Kidney tubule cell (primary cell): ENCODE data around the gene CLEC6A.
"Not testable (repeated sequence)": the region's sequence is repeated elsewhere in the genome, so short reads cannot be mapped to it uniquely, and the experiment has no call there.

Source experiments
- DNase-seq: peaks from one replicate; pipeline ENCODE4 v3.0.0-alpha.2; 2018; ENCODE audit warnings: low spot score

The CLEC6A gene

DNA sequence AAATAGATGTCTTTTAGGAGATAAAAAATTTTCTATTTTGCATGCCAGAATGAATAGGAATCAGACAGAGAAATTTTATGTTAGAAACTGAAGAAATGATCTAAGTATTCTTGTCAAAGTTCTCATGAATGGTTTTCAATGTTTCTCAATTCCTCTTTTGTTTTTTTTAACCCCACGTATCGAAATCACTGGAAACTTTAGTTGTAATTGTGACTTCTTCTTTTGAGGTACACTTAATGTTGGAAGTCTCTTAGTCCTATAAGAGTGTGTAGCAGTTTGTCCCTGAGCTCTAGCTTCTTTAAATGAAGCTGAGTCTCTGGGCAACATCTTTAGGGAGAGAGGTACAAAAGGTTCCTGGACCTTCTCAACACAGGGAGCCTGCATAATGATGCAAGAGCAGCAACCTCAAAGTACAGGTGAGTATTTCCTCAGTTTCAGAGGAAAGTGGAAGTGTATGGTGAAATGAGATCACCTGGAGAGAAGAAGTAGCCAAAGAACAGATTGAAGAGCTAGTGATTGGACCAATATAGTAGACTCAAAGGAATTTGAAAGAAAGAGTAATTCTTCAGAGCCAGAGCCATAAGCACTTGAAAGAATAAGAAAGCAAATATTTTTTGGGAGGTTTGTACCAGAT, at the start of gene CLEC6A:
CLEC6A (plus strand) TSS at position 236 of the 634 bp plus-strand sequence; CDS start at position 386, 150 bp downstream.
- DNase-seq, result no peak

GRCh38 chr12:8419576-8419975, 36.2 kb upstream of the CLEC6A start:
- DNase-seq, result not testable (repeated sequence)

GRCh38 chr12:8420506-8420905, 35.3 kb upstream of the CLEC6A start:
- no peak for DNase-seq

DNA sequence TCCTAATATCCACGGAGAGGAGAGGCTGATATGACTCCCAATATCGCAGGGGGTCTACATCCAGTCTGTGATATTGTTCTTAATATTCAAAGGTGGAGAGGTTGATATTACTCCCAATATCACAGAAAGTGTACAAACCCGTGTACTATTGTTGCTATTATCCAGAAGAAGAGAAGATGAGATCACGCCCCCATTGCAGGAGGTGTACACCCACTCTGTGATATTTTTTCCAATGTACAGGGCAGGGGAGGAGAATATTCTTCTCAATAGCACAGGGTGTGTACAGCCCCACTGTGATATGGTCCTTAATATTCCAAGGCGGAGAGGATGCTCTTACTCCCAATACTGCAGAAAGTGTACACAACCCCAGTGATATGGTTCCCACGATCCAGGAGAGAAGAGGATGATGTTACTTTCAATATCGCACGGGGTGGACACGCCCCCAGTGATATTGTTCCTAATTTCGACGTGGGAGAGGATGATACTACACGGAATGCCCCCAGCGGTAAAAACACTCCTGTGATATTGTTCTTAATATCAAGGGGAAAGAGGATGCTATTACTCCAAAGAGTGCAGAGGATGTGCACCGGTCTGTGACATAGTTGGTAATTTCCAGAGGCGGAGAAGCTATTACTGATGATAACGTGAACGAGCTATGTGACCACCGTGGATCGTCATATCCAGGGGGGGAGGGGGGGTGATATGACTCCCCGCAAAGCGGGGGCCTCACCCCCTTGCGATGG, 11.1 kb upstream of the CLEC6A start:
- DNase-seq, result peak; percentile 0

DNA sequence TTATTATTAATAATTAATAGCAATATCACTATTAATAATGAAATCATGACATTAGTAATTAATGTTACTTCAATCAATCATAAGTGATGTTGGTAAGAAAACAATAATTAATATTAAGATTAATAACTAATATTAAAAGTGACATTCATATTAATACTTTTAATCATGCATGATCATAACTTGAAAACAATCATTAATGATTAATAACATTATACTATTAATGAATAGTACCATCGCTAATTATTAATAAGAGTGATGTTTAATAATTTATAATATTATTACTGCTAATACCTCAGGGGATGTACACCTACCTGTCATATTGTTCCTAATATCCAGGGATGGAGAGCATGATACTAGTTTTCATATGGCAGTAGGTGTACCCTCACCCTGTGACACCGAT, 10.0 kb upstream of the CLEC6A start:
- no peak for DNase-seq

DNA sequence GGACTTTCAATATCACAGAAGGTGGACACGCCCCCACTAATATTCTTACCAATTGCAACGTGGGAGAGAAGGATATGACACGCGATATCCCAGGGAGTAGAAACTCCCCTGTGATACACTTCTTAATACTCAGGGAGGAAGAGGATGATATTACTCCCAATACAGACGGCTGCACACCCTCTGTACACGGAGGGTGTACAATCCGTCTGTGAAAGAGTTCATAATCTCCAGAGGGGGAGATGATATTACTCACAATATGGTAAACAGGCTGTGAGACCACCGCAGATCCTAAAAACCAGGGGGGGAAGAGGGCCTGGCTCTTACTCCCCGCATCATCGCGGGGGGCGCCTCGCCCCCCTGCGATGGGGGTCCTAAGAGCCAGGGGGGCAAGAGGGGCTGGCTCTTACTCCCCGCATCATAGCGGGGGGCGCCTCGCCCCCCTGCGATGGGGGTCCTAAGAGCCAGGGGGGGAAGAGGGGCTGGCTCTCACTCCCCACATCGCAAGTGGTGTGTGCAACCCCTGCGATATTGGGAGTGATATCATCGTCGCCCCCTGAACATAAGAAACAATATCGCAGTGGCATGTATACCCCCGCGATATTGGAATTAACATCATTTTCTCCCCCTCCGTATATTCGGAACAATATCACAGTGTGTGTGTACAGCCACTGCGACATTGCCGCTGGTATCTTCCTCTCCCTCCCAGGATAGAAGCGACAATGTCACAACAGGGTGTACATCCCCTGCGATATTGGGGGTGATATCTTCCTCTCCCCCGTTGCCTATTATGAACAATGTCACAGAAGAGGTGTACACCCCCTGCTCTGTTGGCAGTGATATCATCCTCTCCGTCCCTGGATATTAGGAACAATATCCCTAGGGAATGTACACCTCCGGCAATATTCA, 8.9 kb upstream of the CLEC6A start:
- DNase-seq, result peak; percentile 0

DNA sequence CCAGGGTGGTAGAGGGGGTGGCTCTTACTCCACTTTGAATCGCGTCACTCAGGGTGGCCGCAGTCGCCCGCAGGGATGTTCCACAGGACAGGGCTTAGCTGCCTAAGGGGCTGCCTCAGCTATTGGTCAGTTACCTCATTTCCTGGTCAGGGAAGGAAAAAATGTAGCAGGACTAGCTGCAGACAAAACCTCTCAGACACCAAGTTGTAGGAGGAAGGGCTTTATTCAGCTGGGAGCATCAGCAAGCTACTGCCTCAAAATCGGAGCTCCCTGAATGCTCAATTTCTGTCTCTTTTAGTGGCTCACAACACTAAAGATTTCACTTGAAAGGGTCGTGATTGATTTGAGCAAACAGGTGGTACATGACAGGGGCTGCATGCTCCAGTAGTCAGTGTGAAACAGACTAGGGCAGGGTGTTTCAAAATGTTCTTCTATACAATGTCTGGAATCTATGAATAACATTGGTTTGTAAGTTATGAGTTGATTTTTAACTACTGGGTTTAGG, 6.4 kb upstream of the CLEC6A start:
- peak; percentile 75 for DNase-seq

- peak; percentile 0 for DNase-seq
Observed at GRCh38 chr12:8452036-8452435, 3.7 kb upstream of the CLEC6A start.

- peak; percentile 15 for DNase-seq
Observed at GRCh38 chr12:8453021-8453513, 2.7 kb upstream of the CLEC6A start.

DNA sequence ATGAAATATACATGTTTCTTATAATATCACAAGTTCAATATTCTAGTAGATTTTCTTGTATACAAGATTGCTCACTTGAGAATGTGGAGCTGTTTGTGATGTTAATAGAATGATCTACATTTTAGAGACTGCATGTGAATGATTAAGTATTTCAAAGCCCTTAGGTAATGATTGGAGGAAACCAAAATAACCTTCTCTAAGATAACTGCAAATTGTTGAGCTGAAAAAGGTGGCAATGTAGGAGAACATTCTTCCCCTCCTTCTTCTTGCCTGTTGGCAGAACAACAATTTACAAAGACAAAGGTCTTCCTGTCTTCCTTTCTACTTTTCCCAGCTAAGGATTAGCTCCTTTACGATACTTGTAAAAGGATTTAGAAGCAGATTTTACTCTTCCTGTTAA, 2.0 kb upstream of the CLEC6A start:
- no peak for DNase-seq

DNA sequence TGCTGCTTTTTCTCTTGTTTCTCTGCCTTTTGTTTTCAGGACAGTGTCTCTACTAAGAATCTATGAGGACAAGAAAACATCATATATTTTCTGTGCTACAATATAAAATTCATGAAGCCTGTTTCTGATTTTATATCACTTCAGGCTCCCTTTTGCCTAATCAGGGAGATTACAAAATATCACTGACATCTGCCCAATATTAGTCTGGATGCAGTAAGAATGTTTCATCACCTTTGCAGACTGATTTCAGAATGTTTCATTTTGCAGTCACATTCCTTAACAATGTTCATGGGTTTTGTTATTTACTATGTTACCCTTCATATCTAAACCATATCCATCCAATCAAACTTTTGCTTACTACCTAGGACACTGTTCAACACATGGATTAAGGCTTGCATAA, 491 bp upstream of the CLEC6A start:
- no peak for DNase-seq

DNA sequence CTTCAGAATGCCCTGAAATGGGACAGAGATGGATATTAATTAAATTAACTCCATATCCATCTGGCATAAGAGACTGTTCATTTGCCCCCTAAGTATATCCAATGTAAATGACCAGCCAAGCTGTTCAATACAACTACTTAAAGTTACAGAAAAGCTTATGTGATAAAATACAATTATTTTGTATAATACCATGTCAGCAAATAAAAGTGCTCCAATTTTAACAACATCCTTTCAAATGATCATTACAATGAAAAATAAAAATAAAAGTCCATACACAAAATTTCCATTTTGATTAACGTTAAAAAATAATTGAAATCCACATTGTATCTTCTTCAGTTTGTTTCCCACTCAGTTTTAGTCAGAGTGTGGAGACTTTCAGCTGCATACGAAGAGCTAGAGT, 5.7 kb downstream of the CLEC6A start:
- DNase-seq, result no peak

- no peak for DNase-seq
Observed at GRCh38 chr12:8465301-8465996, 9.7 kb downstream of the CLEC6A start.

GRCh38 chr12:8466241-8466640, 10.5 kb downstream of the CLEC6A start:
- no peak for DNase-seq

- no peak for DNase-seq
Observed at GRCh38 chr12:8471090-8471489, 15.3 kb downstream of the CLEC6A start.

DNA sequence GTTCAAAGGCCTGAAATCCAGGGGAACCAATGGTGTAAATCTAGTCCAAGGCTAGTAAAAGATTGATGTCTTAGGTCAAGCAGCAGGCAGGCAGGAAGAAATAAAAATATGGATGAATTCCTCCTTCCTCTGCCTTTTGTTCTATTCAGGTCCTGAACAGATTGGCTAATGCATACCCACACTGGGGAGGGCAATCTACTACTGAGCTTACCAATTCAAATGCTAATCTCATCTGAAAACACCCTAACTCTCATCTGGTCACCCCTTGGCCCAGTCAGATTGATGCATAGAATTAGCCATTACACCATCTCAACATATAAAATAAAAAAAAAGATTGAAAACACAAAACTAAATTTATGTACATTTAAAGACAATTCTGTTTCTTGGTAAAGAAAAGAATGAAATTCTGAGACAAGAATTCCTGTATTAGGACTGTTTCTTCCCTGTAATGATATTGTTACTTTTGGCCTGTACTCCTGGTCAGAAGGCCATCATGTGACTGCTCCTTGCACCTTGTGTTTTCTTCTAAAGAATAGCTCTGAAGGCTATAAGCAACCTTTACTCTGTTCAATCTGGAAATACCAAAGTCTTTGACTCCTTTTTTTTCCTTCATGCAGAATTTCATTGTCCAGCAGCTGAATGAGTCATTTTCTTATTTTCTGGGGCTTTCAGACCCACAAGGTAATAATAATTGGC, 19.9 kb downstream of the CLEC6A start:
- no peak for DNase-seq

DNA sequence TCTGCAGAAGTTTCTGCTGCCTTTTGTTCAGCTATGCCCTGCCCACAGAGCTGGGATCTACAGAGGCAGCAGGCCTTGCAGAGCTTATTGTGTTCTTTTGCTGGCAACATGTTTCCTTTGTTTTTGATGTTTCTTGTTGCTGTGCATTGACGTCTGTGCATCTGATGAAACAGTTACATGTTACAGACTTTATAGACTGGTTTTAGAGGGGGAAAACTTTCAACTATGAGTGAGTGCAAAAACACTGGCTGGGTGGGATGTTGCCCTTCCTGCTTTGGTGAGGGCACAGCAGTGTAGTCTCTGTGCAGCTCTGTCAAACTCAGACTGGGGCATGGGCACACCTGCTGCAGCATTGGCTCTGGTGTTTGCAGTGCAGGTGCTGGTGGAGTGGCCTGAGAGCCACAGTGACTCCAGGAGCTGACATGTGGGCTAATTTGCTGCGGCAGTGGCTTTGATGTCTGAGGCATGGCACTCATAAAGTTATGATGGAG, 26.9 kb downstream of the CLEC6A start:
- DNase-seq, result no peak

DNA sequence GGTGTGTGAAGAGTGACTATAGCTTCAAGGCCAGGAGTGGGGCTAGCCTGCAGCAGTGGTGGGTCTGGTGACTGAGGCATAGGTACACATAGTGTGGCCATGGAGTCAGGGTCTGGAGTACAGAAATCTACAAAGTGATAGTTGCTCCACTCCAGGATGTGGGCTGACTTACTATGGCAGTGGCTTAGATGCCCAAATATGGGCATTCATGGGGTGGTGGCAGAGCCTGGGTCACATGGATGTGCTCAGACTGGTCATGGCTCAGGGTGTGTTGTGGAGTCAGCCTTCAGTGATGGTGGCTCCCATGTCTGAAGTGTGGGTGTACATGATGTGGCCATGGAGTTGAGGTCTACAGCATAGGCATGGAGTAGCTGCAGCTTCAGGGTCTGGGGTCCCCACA, 27.3 kb downstream of the CLEC6A start:
- DNase-seq, result no peak

DNA sequence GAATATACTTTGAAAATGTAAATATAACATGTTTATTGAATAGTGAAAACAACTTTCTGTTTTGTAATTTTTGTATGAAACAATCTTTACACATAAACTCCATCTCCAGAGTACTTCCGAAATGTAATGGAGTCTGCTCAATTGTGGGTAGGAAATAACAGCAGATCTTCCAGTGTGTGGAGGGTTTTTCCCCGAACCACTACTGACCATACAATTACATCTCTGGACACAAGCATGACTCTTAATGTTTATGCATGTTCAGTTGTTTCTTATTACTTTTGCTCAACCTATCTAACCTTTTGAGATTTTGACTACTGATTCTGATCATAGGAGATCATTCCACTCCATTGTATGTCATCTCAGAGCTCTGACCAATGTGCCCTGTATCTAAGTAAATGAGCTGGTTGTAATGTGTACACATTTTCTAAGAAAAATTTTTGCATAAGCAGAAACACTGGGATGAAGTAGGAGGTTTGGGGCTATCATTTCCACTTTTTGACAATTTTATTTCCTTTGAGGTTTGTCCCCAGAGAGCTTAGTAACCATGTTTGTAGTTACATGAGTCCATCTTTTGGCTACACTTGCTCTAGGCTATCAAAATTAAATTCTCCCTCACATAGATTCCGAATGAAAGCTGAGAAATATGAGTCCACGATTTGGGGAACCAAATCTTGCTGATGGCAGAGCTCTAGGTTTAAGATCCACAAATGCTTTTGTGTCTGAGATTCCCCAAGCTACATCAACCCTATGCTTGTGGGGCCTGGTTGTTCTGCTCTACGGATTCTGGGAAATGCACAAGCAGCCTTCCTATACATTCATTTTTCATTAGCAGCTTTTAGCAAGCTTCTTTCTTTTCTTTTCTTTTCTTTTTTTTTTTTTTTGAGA, 36.1 kb downstream of the CLEC6A start:
- no peak for DNase-seq

DNA sequence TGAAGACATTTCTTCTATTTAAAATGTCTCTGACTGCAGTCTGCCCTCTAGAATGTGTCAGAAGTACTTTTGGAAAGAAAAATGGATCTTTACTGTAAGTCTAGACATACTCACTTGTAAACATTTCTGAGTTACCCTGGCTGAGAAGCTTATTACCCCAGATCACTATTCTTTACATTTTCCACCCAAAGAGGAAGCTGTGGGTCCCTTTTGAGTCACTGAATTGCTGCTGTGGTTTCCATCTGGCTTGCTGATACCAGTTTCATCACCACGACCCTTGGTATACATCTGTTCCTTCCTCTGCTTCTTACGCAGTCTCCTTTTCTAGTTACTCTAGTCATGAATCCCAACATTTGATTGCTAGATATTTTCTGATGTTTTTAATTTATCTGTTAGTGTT, 37.3 kb downstream of the CLEC6A start:
- no peak for DNase-seq
